ENCODE data around the gene ENAM.
A peak's percentile ranks its signal among the peaks of the same experiment; 100 is the strongest.
"Not testable (repeated sequence)": the region's sequence is repeated elsewhere in the genome, so short reads cannot be mapped to it uniquely, and the experiment has no call there.

Gene ENAM

GRCh38 chr4:70627620-70628019 is 924 bp upstream of the ENAM start:
- no peak for DNase-seq

DNA sequence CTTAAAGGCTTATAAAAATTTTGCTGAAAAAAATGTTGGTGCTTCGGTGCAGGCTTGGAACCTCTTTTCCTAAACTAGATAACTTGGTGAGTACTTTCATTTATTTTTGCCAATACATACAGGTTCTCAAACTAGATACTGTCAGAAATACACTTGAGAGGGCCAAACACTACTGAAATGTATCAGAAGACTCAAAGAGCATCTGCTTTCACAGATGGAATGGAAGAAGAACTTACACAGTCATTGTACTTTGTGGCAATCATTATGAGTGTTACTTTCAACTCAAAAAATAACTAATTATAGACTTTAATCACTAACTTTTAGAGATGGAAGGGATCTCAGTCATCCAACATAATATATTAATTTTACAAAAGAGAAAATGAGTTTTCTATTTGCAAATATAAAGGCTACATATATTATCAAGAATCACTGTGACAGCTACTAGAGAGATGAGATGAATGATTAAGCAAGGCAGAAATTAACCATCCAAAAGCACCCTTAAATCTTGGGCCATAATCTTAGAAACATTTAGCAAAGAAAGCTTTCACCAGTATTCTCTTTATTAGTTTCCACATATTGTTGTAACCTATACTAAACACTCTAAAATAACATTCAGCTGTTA is 1.0 kb downstream of the ENAM start:
- DNase-seq = no peak

- DNase-seq = no peak
Measured at GRCh38 chr4:70630162-70630561, 1.6 kb downstream of the ENAM start.

DNA sequence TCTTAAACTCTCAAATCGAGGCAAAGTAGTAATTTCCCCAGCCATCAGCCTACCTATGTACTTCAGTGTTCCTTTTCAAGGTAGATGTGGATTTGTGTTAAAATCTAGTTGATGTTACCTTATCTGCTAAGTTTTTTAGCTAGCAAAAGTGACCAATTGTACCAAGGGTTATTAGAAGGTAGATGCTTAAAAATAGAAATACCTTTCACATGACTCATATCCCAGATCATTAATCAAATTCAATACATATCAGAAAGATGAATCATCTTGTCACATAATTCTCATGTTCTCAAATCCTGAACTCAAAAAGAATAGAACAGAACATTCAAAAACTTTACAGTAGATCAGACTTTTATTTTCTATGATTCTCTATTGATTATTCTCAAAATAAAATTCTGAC is 3.5 kb downstream of the ENAM start:
- no peak for DNase-seq

GRCh38 chr4:70634482-70634881 is 5.9 kb downstream of the ENAM start:
- DNase-seq = no peak

- DNase-seq = no peak
Measured at GRCh38 chr4:70637239-70637913, 8.8 kb downstream of the ENAM start.

GRCh38 chr4:70640192-70640591 is 11.6 kb downstream of the ENAM start:
- no peak for DNase-seq

GRCh38 chr4:70650741-70651140 is 22.2 kb downstream of the ENAM start:
- not testable (repeated sequence) for DNase-seq

DNA sequence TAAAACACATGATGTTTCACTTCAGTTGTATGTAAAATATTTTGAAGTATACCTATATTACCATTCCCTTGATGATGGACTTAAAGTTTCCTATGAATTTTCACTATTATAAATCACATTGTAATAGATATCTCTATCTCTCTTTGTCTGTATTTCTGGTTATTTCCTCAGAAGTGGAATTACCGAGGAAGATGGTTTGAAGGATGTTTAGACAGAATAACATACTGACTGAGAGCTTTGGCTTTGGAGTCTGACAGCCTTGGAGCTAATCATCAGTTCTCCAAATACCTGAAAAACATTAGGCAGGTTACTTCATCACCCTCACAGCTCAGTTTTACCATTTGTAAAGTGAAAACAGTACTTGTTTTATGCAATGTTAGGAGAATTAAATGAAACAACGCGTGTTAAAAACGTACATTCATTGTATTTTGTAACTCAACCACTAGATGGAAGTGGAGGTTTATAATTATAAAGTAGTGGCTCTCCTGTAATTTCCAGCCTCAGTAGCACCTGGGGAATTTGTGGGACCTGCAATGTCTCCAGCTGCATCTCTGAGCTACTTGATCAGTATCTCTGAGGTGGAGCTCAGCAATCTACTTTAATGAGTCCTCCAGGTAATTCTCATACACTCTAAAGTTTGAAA is 23.4 kb downstream of the ENAM start:
- peak in 1 of 2 experiments; percentile 29 for DNase-seq

- DNase-seq = no peak
Measured at GRCh38 chr4:70654605-70655011, 26.1 kb downstream of the ENAM start.

DNA sequence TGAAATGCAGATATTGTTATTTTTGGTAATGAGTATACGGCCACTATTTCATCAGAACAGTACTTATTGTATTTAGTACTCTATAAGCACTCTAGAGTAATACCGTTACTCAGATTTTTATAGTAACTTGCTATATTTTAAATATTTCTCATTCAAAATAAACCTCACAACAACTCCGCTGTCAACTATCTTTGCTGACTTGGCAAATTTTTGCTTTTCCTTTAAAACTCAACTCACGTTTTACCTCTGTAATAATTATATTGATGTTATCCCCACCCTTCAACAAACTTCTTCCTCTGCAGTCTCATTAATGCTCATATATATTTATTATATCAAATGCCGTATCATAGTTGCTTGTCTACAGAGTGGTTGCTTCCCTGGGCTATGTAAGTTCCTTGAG is 28.8 kb downstream of the ENAM start:
- no peak for DNase-seq

DNA sequence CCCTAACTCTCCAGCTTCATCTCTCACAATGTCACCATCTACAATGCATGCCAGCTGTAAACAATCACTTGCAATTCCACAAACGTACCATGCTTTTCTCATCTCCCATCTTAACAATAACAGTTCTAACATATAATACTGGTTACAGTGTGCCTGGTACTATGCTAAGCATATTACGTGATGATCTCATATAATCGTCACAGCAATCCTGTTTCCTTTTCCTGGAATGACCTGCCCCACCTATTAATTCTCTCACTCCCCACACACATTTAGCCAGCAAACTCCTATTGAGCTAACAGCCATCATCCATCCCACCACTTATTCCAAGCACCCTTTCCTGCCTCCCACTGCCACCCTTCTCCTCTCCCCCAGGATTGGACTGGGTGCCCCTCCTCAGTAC is 29.9 kb downstream of the ENAM start:
- no peak for DNase-seq

DNA sequence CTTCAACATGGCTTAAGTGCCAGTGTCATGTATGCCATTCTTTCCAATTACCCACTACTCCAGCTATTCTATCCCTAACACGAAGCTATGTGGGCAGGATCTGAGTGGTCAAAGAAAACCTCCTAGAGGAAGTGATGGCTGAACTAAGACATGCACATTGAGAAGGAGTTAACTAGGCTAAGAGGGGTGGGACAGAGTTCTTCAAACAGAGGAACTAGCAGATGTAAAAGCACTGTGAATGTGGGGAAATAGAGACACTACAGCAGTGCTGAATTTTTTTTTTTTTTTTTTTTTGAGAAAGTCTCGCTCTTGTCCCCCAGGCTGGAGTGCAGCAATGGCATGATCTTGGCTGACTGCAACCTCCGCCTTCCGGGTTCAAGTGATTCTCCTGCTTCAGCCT is 31.6 kb downstream of the ENAM start:
- no peak for DNase-seq

DNA sequence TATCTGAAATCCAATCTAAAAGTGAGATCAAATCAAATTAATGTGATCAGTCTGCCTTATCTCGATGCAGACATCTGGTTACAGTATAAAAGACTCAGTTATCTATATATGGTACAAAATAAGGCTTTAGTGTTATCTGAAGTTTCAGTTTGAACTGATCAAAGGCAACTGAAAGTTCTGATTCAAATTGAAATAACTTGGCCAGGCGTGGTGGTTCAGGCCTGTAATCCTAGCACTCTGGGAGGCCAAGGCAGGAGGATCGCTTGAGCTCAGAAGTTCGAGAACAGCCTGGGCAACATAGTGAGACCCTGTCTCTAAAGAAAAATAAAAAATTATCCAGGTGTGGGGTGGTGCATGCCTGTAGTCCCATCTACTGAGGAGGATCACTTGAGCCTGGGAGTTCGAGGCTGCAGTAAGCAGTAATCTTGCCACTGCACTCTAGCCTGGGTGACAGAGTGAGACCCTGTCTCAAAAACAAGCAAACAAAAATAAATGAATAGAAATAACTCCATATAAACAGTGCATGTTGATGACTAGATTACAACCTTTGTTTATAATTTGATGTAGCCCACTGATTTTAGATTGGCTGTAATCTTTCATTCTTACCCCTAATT is 32.9 kb downstream of the ENAM start:
- DNase-seq = not testable (repeated sequence)

- no peak for DNase-seq
Measured at GRCh38 chr4:70666369-70666768, 37.8 kb downstream of the ENAM start, which contains the start of gene JCHAIN. TSS of gene JCHAIN (minus strand) at chr4:70666508. CDS start at chr4:70666490, 18 bp downstream.

- DNase-seq = no peak
Measured at GRCh38 chr4:70667740-70668535, 39.4 kb downstream of the ENAM start.

- DNase-seq = no peak
Measured at GRCh38 chr4:70670332-70671014, 41.9 kb downstream of the ENAM start.

DNA sequence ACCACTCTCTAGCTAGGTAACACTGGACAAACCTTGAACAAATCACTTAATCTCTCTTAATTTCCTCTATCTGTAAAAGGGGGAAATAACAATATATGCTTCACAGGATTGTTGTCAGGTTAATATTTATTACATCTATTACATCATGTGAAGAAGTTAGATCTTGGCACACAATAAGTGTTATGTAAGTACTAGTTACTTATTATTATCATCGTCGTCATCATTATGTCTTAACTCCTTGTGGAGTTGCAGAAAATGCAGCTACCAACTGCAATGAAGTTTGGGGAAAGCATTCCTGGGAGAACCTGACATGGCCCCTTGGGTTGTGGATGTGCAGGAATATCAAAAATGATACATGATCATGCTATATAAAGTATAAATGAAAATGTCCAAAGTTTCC is 42.5 kb downstream of the ENAM start:
- no peak for DNase-seq

DNA sequence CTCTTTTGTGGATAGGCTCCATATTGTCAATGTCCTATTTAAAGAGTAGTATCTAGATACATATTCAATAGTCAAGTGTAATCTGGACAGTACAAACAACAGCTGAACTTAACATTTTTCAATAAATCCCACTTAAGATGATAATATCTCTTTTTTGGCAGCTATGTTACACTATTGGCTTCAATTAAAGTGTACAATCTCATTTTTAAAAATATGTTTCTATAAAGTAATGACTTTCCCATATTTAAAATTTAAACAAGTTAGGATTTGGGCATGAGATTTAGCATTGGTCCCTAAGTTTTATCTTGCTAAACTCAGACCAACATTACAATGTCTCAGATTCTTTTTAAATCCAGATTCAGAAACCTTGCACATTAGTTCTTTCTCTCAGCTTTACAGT is 45.6 kb downstream of the ENAM start:
- DNase-seq = no peak

DNA sequence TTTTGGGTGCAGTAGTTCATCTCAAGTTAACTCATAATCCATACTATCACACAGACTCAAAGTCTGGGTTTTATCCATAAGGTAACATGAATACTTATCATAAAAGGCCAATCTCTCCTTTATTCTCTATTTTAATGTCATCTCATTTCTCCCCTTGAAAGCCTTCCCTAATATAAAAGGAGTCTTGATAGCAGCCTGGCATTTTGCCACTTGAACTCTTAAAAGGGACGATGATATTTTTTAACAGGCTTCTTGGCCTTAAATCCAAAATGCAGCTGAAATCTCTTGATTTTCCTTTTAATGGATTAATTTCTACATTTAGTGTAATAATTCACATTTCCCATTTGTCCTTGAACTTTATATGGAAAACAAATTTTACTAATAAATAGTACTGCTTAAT is 46.2 kb downstream of the ENAM start:
- DNase-seq = no peak

- no peak for DNase-seq
Measured at GRCh38 chr4:70676554-70677090, 48.1 kb downstream of the ENAM start.

- DNase-seq = no peak
Measured at GRCh38 chr4:70678383-70678999, 49.9 kb downstream of the ENAM start.

Measured in NCI-H446 (cell line).